GM18951 (cell line): ENCODE results near the gene MAGI2.
"Not testable (repeated sequence)": the region's sequence is repeated elsewhere in the genome, so short reads cannot be mapped to it uniquely, and the experiment has no call there.

Source experiments
- POLR2A ChIP-seq: IDR thresholded peaks from 4 replicates; pipeline ENCODE4 v1.6.1; 2011; ENCODE audit warnings: mild to moderate bottlenecking; ENCODE audit not compliant: insufficient read length, insufficient read depth; ENCODE audit errors: extremely low read depth
- in situ Hi-C: fragments of 300-500 bp; cut with MboI; formaldehyde crosslinking; loops from one replicate; pipeline ENCODE4 v1.12.0; 2022; ENCODE audit warnings: low sequenced_read_pairs, mixed read lengths, inconsistent platforms; ENCODE audit not compliant: unreplicated experiment

Gene MAGI2

DNA sequence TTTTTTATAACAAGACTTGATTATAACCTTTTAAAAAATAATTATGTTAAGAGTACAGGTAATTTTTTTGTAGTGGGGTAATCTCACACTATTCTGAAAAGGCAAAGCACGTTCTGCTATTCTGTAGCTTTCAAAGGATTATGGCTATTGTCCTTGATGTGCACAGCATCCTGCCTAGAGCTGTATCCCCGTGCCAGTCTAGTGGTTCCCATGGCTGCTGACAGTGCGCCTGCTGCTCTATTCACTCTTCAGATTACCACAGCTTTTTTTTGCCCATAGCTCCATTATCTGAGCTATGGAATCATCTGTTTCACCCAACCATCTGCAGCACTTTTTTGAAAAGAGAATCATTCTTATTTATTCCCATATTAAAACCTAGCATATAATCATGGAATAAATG lies 931.5 kb downstream of the MAGI2 start:
- TF ChIP-seq POLR2A, result no peak
- in situ Hi-C loops, result no loop called here

GRCh38 chr7:78516450-78516849 lies 937.0 kb downstream of the MAGI2 start:
- no peak for TF ChIP-seq POLR2A
- in situ Hi-C loops, result no loop called here

DNA sequence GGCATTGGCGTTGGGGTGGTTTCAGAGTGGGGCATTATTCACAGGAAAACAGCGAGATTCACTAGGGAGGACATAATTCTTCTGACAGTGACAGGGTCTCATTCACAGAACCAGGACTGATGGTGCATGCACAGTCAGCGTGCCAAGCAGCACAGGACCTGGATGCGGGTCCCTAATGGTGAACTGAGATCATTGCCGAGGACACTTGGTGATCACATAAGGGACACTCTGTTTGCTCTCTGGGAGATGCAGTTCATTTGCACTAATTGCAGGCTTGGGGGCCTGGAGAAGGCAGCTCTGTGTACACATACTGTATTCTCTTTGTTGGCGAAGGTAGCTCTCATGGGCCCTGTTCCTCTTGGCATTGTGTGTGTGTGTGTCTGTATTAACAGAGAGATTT lies 938.8 kb downstream of the MAGI2 start:
- no peak for TF ChIP-seq POLR2A
- in situ Hi-C loops, result no loop called here

- in situ Hi-C loops, result no loop called here
- no peak for TF ChIP-seq POLR2A
Measured at GRCh38 chr7:78510580-78511188, 942.8 kb downstream of the MAGI2 start.

DNA sequence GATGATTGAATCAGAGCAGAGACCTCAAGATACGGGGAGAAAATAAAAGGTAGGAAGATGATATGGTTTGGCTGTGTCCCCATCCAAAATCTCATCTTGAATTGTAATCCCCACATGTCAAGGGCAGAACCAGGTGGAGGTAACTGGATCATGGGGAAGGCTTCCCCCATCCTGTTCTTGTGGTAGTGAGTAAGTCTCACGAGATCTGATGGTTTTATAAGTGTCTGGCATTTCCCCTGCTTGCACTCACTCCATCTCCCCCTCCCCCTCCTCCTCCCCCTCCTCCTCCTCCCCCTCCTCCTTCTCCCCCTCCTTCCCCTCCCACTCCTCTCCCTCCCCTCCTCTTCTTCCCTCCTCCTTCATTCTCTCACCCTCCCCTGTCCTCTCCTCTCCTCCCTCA lies 950.2 kb downstream of the MAGI2 start:
- in situ Hi-C loops, result not testable (repeated sequence)

DNA sequence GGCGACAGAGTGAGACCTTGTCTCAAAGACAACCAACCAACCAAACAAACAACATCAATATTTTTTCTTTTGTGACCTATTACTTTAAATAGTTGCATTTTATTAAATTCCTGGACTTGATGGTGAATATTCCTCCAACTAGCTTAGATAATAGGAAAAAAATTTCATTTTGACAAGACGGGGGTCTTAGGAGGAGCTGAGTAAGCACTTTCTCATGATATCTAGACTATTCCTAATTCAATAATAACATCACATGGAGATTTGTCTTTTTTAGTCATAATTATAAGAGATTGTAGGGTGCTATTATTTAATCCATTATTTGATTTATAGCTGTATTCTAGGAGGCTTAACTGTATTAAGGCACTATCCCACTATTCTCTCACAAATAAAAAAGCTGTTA lies 952.4 kb downstream of the MAGI2 start:
- in situ Hi-C loops, result no loop called here

GRCh38 chr7:78499971-78500370 lies 953.5 kb downstream of the MAGI2 start:
- TF ChIP-seq POLR2A, result no peak
- in situ Hi-C loops, result no loop called here

More for the DNA sequence above, 952.4 kb downstream of the MAGI2 start:
- no peak for TF ChIP-seq POLR2A

- in situ Hi-C loops, result no loop called here
- TF ChIP-seq POLR2A, result no peak
Measured at GRCh38 chr7:78499283-78499682, 954.2 kb downstream of the MAGI2 start.

DNA sequence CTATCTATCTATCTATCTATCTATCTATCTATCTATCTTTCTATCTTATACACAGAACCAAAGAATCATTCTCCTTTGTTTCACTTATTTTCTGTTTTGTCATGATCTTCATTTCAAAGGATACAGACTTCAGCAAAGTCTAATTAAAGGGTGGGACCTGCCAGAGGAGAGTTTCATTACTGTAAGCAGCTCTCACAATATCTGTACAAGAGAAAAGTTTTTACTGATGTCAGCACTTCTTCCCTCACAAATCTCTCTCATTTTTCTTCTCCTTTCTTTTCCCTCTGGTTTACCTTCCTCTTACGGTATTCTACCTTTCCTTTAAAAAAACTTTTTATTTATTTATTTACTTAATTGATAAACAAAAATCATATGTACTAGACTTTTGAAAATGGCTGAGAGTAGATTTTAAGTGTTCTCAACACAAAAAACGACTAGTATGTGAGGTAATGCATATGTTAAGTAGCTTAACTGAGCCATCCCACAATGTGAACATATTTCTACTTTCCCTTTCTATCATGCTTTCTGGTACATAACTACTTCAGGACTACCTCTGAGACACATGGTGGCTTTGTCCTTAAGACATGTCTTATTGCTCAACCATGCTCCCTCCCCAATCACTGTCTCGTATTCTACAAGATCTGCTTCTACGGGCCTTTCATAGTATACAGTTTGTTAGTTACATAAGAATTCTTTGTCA lies 955.6 kb downstream of the MAGI2 start:
- no peak for TF ChIP-seq POLR2A
- in situ Hi-C loops, result no loop called here

DNA sequence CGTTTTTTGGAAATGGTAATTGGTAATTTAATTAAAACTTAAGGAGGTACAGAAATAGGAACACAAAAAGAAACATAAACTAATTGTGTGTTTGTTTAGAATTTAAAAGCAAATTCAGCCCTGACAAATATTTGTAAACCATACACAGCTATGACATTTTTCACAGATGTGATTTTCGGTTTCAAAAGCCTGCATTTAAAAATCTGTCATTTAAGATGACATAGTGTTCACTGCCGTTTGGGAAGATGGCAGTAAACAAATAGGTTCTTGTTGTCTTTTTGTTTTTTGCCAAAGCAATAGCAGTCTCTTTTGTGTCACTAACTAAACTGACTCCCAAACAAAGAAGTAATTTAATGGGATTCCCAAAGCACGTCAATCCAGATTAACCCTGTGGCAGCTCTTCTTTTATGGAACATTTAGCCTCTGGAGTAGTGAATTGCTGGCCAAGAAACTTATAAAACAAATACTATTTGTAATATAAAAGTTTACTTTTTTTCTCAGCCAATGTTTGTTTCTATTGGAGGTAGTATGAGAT lies 957.3 kb downstream of the MAGI2 start:
- in situ Hi-C loops, result no loop called here
- TF ChIP-seq POLR2A, result no peak

DNA sequence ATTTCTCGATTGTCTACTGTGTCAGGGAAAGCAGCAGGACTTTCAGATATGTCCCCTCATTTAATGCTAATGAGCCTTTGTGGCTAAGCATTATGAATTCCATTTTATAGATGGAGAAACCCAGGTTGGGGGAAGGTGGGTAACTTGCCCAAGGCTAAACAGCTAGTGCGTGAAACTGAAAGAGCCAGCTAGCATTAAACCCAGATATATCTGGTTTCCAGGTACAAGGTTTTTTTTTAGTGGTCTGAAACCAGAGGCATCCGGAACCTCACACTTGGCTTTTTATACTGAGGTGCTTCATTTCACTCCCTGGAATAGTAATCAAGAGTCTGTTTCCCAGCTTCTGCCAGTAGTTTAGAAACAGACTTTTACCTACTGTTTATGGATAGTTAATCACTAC lies 960.1 kb downstream of the MAGI2 start:
- TF ChIP-seq POLR2A, result no peak
- in situ Hi-C loops, result no loop called here

GRCh38 chr7:78492146-78492545 lies 961.3 kb downstream of the MAGI2 start:
- in situ Hi-C loops, result no loop called here
- TF ChIP-seq POLR2A, result no peak

DNA sequence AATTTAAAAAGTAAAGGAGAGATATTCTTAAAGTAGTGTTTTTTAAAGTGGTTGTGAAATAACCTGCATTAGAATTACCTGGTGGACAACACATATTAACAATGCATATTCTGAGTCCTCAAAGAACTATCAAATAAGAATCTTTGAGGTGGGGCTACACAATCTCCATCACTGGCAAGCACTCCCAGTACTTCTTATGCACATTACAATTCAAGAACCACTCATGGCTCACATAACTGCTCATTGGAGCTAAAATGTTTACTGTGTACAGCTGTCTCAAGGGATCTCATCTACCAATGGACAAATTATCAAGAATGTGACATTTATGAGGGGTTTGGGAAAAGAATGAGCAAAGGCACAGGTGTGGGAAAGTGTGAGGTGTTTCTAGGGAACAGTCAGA lies 962.9 kb downstream of the MAGI2 start:
- in situ Hi-C loops, result no loop called here

More for the DNA sequence above, 962.9 kb downstream of the MAGI2 start:
- TF ChIP-seq POLR2A, result no peak
